HepG2 (cell line): ENCODE results near the gene AUP1. TPM values are rescaled to one million over a fixed set of nuclear protein-coding genes. Genes with fewer than 3 reads are reported as not detected.

Experiments used
- ATAC-seq: fragments of 200-7000 bp; cut with Tn5 transposase; 3 replicates; pipeline ENCODE4 v1.9.1; 2020; ENCODE audit warnings: mild to moderate bottlenecking, moderate library complexity
- BruUV-seq: library from RNA; stranded (reverse); fragments of 400-500 nt; replicated peaks from 2 replicates; lab custom pipeline; 2021; lab: Mats Ljungman, UMichigan
- CTCF ChIA-PET: fragments of 300-600 bp; formaldehyde crosslinking; extraction: SDS; loops from one replicate; lab custom pipeline; 2021; ENCODE audit warnings: low total read pairs, inconsistent platforms, low intra/inter-chr PET ratio; lab: Yijun Ruan, JAX
- POLR2A ChIA-PET: fragments of 350-600 bp; sonication (Branson Sonifier 250); formaldehyde crosslinking; loops from one replicate; lab custom pipeline; 2020; ENCODE audit warnings: antibody characterized with exemption, inconsistent platforms; lab: Yijun Ruan, JAX
- DNase-seq: peaks from one replicate; pipeline ENCODE4 v3.0.0-alpha.2; 2015; ENCODE audit warnings: low spot score
- FAIRE-seq: peaks from 3 replicates; lab custom pipeline; 2011; peaks lifted over from hg19 to GRCh38; lab: Jason Lieb, UNC
- H2AFZ ChIP-seq: one replicate; pipeline ENCODE4 v1.6.1; 2011; ENCODE audit warnings: low read length, inconsistent platforms
- H3K27ac ChIP-seq: fragments of 300-600 bp; 3 replicates; pipeline ENCODE4 v1.8.0; 2011; ENCODE audit warnings: mixed run types, mild to moderate bottlenecking, mixed read lengths, low read length, inconsistent platforms; ENCODE audit not compliant: insufficient read depth; ENCODE audit errors: extremely low read length
- H3K27me3 ChIP-seq, 2 experiments: fragments of 200-600 bp in 1 of 2; 2 replicates in 1 of 2; 3 replicates in 1 of 2; pipeline versions ENCODE4 v1.6.0 to v1.8.0; 2011; ENCODE audit warnings: low read length in 2 of 2, mild to moderate bottlenecking in 2 of 2, moderate library complexity in 2 of 2, inconsistent platforms in 1 of 2; ENCODE audit not compliant: insufficient read depth in 2 of 2, control insufficient read depth in 1 of 2
- H3K36me3 ChIP-seq, 2 experiments: fragments of 200-600 bp in 1 of 2; replicated peaks in 1 of 2; 2 replicates in 1 of 2; 3 replicates in 1 of 2; pipeline versions ENCODE4 v1.5.1 to v1.8.0; 2011; ENCODE audit warnings: low read length in 2 of 2, inconsistent platforms in 1 of 2; ENCODE audit not compliant: insufficient read depth in 2 of 2, control insufficient read depth in 1 of 2
- H3K4me1 ChIP-seq: 2 replicates; pipeline ENCODE4 v1.5.1; 2012; ENCODE audit warnings: low read length, inconsistent platforms; ENCODE audit not compliant: insufficient read depth
- H3K4me2 ChIP-seq: 2 replicates; pipeline ENCODE4 v1.6.0; 2011; ENCODE audit warnings: low read depth, low read length, inconsistent platforms
- H3K4me3 ChIP-seq, 3 experiments: fragments of 200-600 bp in 1 of 3; sonication (generic), shearing (Covaris generic) in 1 of 3; replicated peaks in 1 of 3; 2 replicates each; pipeline ENCODE4 v1.5.1; 2011 to 2016; ENCODE audit warnings: low read length in 3 of 3, inconsistent platforms in 2 of 3, low read depth in 2 of 3, mild to moderate bottlenecking in 2 of 3, control low read depth in 1 of 3, mixed read lengths in 1 of 3; ENCODE audit not compliant: insufficient read depth in 1 of 3
- H3K79me2 ChIP-seq: one replicate; pipeline ENCODE4 v1.6.1; 2011; ENCODE audit warnings: low read length, inconsistent platforms; ENCODE audit not compliant: insufficient read depth
- H3K9ac ChIP-seq: 2 replicates; pipeline ENCODE4 v1.6.0; 2011; ENCODE audit warnings: mild to moderate bottlenecking, low read depth, low read length, inconsistent platforms; ENCODE audit not compliant: insufficient read depth
- H3K9me3 ChIP-seq: 2 replicates; pipeline ENCODE4 v1.5.1; 2012; ENCODE audit warnings: mild to moderate bottlenecking, low read length
- H4K20me1 ChIP-seq: 2 replicates; pipeline ENCODE4 v1.6.0; 2011; ENCODE audit warnings: inconsistent platforms, mild to moderate bottlenecking, low read length, moderate library complexity; ENCODE audit not compliant: insufficient read depth
- FOXM1 ChIP-seq: sonication (generic); formaldehyde crosslinking; IDR thresholded peaks from 2 replicates; pipeline ENCODE4 v1.5.0; 2020; ENCODE audit warnings: missing genetic modification reagents
- MTA1 ChIP-seq: sonication (generic); formaldehyde crosslinking; IDR thresholded peaks from 2 replicates; pipeline ENCODE4 v1.4.0; 2020; ENCODE audit warnings: missing genetic modification reagents, mild to moderate bottlenecking, borderline replicate concordance
- PAX8 ChIP-seq: sonication (generic); formaldehyde crosslinking; IDR thresholded peaks from 2 replicates; pipeline ENCODE4 v1.8.0; 2022; ENCODE audit warnings: mild to moderate bottlenecking, missing genetic modification reagents, borderline replicate concordance
- RFX5 ChIP-seq: IDR thresholded peaks from 2 replicates; pipeline ENCODE4 v1.6.1; 2011; ENCODE audit warnings: low read depth, low read length, improper control_type of control experiment
- RXRB ChIP-seq: IDR thresholded peaks from 2 replicates; pipeline ENCODE4 v1.6.1; 2016; ENCODE audit warnings: borderline replicate concordance, missing genetic modification reagents, missing compliant biosample characterization
- SALL2 ChIP-seq: sonication (generic); formaldehyde crosslinking; IDR thresholded peaks from 2 replicates; pipeline ENCODE4 v1.8.1; 2023; ENCODE audit warnings: mild to moderate bottlenecking, missing genetic modification reagents, inconsistent platforms
- SKIL ChIP-seq: sonication (generic); formaldehyde crosslinking; IDR thresholded peaks from 2 replicates; pipeline ENCODE4 v1.8.0; 2022; ENCODE audit warnings: missing genetic modification reagents, mild to moderate bottlenecking, moderate library complexity, borderline replicate concordance
- SMAD3 ChIP-seq: sonication (generic); formaldehyde crosslinking; IDR thresholded peaks from 2 replicates; pipeline ENCODE4 v1.4.0; 2020; ENCODE audit warnings: missing genetic modification reagents
- SNAPC5 ChIP-seq: sonication (generic); formaldehyde crosslinking; IDR thresholded peaks from 2 replicates; pipeline ENCODE4 v1.8.1; 2023; ENCODE audit warnings: mild to moderate bottlenecking, missing genetic modification reagents, borderline replicate concordance
- TAF15 ChIP-seq: fragments of 200-400 bp; formaldehyde crosslinking; IDR thresholded peaks from one replicate; pipeline ENCODE4 v1.6.1; 2018; ENCODE audit warnings: mild to moderate bottlenecking, low read depth, low read length; ENCODE audit not compliant: poor library complexity, severe bottlenecking
- ZBTB38 ChIP-seq: sonication (generic); formaldehyde crosslinking; IDR thresholded peaks from 2 replicates; pipeline ENCODE4 v1.5.1; 2020; ENCODE audit warnings: mild to moderate bottlenecking, missing genetic modification reagents
- ZFP91 ChIP-seq: sonication (generic); formaldehyde crosslinking; IDR thresholded peaks from 2 replicates; pipeline ENCODE4 v1.9.0; 2022; ENCODE audit warnings: missing genetic modification reagents, mild to moderate bottlenecking, borderline replicate concordance
- ZNF446 ChIP-seq: sonication (generic); formaldehyde crosslinking; IDR thresholded peaks from 2 replicates; pipeline ENCODE4 v1.5.0; 2020; ENCODE audit warnings: mild to moderate bottlenecking, missing genetic modification reagents
- ZNF589 ChIP-seq: sonication (generic); formaldehyde crosslinking; conservative IDR thresholded peaks from 2 replicates; pipeline ENCODE4 v1.8.0; 2022; ENCODE audit warnings: mild to moderate bottlenecking, moderate library complexity, missing genetic modification reagents
- ZNF672 ChIP-seq: sonication (generic); formaldehyde crosslinking; IDR thresholded peaks from 2 replicates; pipeline ENCODE4 v1.8.1; 2022; ENCODE audit warnings: missing genetic modification reagents
- ZNF746 ChIP-seq: sonication (generic); formaldehyde crosslinking; IDR thresholded peaks from 2 replicates; pipeline ENCODE4 v1.8.0; 2022; ENCODE audit warnings: mild to moderate bottlenecking, missing genetic modification reagents
- ZNF784 ChIP-seq: sonication (generic); formaldehyde crosslinking; IDR thresholded peaks from 2 replicates; pipeline ENCODE4 v1.5.1; 2020; ENCODE audit warnings: missing genetic modification reagents, mild to moderate bottlenecking, borderline replicate concordance
- WGBS: methylation state at CpG from one replicate; pipeline ENCODE4 v1.1.6; 2017; ENCODE audit warnings: low lambda C conversion rate; 5-methylcytosine and 5-hydroxymethylcytosine counted together
- in situ Hi-C: cut with HindIII; loops from 2 replicates; pipeline ENCODE4 v1.10.0; 2017; ENCODE audit warnings: low pct_unique_long_range_greater_than_20kb; ENCODE audit not compliant: extremely low pct_ligation_motif_present
- intact Hi-C: fragments of 100-400 bp; cut with micrococcal nuclease; formaldehyde crosslinking; loops from one replicate; pipeline ENCODE4 v1.10.0; 2022; ENCODE audit not compliant: unreplicated experiment
- polyA plus RNA-seq, 8 experiments: library from polyadenylated mRNA; depleted of rRNA in 3 of 8; stranded (reverse) in 7 of 8; unstranded in 1 of 8; fragments of >200 nt; fragmentation: Illumina TruSeq in 4 of 8; extraction: Trizol in 4 of 8; gene quantifications; 2 replicates each; pipeline versions ENCODE4 v1.2.1 to v1.2.3, GENCODE V29; 2011 to 2016; ENCODE audit warnings: low read depth in 4 of 8, missing spikeins in 1 of 8, mixed read lengths in 1 of 8; ENCODE audit not compliant: insufficient read depth in 1 of 8
- total RNA-seq, 5 experiments: library from RNA; depleted of rRNA; stranded (reverse); fragments of >200 nt; fragmentation: Illumina TruSeq; extraction: Trizol; gene quantifications; 2 replicates each; pipeline ENCODE4 v1.2.3, GENCODE V29; 2016; ENCODE audit warnings: low read depth in 1 of 5

Gene AUP1
- total and polyA plus RNA-seq, 2 of the 13 experiments (the other 11 are each of a cell fraction or from before 2014, with no cell fraction given) = 174 to 267 TPM

- no peaks in the 10 kb centered on the region; a peak in 1 of 5 replicates for H3K27me3 ChIP-seq
- intact Hi-C loops (no loop called here), in situ Hi-C loops (no loop called here)
- peak overlapping the region; percentile 88 for H3K4me2 ChIP-seq
- ChIA-PET POLR2A (interaction anchor here (0.6 to 5.9 kb wide), 25 partner anchors 8 to 352 kb away, joined by 3 to 93 read pairs (median 6); partner anchors contain the start of genes CCDC142, INO80B, LBX2 and LOXL3), CTCF (interaction anchor here (1.5 to 1.9 kb wide), 2 partner anchors 23 to 47 kb away, joined by 3 to 5 read pairs; partner anchors contain the start of genes CCDC142, PCGF1 and TTC31)
- peaks cover 19 to 33% of the 10 kb centered on the region in 2 experiments for H3K36me3 ChIP-seq
- peaks cover 46% of the 10 kb centered on the region for H3K4me1 ChIP-seq
- H3K27ac ChIP-seq = peak overlapping the region; percentile 95
- no peak overlapping the region for H2AFZ ChIP-seq
- H3K79me2 ChIP-seq = peaks cover 36% of the 10 kb centered on the region
- peak; percentile 8 for ATAC-seq
- H4K20me1 ChIP-seq = no peaks in the 10 kb centered on the region
- no peak for DNase-seq
- peak overlapping the region; percentile 99 for H3K9ac ChIP-seq
- H3K4me3 ChIP-seq = peak overlapping the region; percentile 84 to 100 (median 100)
- H3K9me3 ChIP-seq = no peaks in the 10 kb centered on the region
- no TSS peak for BruUV-seq
- FAIRE-seq = no peak
- WGBS = 48% methylated on average over 33 of the region's 54 CpGs
- TF ChIP-seq ZNF672 (0 out of 2 replicates have a peak, but pooled peaks have one; percentile 50), PAX8 (CRISPR knock-in tag) (peak; percentile 2; the same call in 1 of the 2 replicates), MTA1 (peak; percentile 52; the same call in 1 of the 2 replicates), SNAPC5 (CRISPR knock-in tag) (0 out of 2 replicates have a peak, but pooled peaks have one; percentile 1), ZNF784 (CRISPR knock-in tag) (peak; percentile 7; the same call in 1 of the 2 replicates), SALL2 (CRISPR knock-in tag) (no peak), RFX5 (no peak), RXRB (no peak), ZNF446 (0 out of 2 replicates have a peak, but pooled peaks have one; percentile 30), FOXM1 (CRISPR knock-in tag) (no peak), ZFP91 (CRISPR knock-in tag) (0 out of 2 replicates have a peak, but pooled peaks have one; percentile 4), ZNF589 (CRISPR knock-in tag) (peak; percentile 57; the same call in 1 of the 2 replicates), SMAD3 (CRISPR knock-in tag) (no peak), ZBTB38 (CRISPR knock-in tag) (peak; percentile 98), TAF15 (peak; percentile 12), SKIL (CRISPR knock-in tag) (0 out of 2 replicates have a peak, but pooled peaks have one; percentile 31), ZNF746 (CRISPR knock-in tag) (no peak)
Observed at GRCh38 chr2:74530239-74531187, 1.0 kb upstream of the AUP1 start.
